ENCODE results near the gene SLC12A9. TPM values are rescaled to one million over a fixed set of nuclear protein-coding genes. Genes with fewer than 3 reads are reported as not detected.

SLC12A9 gene

GRCh38 chr7:100914879-100915447, 62.5 kb downstream of the SLC12A9 start:
- no peak overlapping the region for H3K4me3 ChIP-seq (ENCODE audit: low read length)
- H3K4me1 ChIP-seq (ENCODE audit: control insufficient read depth, insufficient read depth, low read length), result no peaks in the 10 kb centered on the region
- H3K9me3 ChIP-seq (replicated peaks; ENCODE audit: low read length), result no peaks in the 10 kb centered on the region

More at GRCh38 chr7:100914879-100915447, 62.5 kb downstream of the SLC12A9 start:
- H3K4me2 ChIP-seq (ENCODE audit: low read length), result no peak overlapping the region
- no peaks in the 10 kb centered on the region for H3K36me3 ChIP-seq (ENCODE audit: insufficient read depth, low read length)
- no peak overlapping the region for H3K9ac ChIP-seq (ENCODE audit: low read depth, low read length)
- peaks cover 14% of the 10 kb centered on the region for H3K27me3 ChIP-seq (ENCODE audit: control insufficient read depth, insufficient read depth, low read length)

Small RNAs within 50 kb of the gene (small RNA-seq; reads per million reads assigned to genes)
- gene RN7SL549P, result not detected
- gene RN7SL750P, result not detected

Data from skeletal muscle satellite cell (primary cell).